Measurements from ENCODE around the gene LIPT2. TPM values are rescaled to one million over a fixed set of nuclear protein-coding genes. Genes with fewer than 3 reads are reported as not detected.

Gene LIPT2
- total RNA-seq (2021): 5.8 and 6.8 TPM in 2 replicates
- Bru-seq, nascent RNA: percentile 63 among the genes with signal in this experiment
- percentile 63 among the genes with signal in this experiment for BruChase-seq, experiment 1, labeled RNA remaining after a 2-hour chase
- BruChase-seq, experiment 2, labeled RNA remaining after a 6-hour chase: percentile 63 among the genes with signal in this experiment
- long read RNA-seq, transcript LIPT2-201 (2 exons, 1,018 nt): major isoform, 22 of 27 reads
- long read RNA-seq, partial matches to known transcripts: 0 of 27 reads
- long read RNA-seq, other reads (novel, unspliced or antisense): 4 of 27 reads

DNA sequence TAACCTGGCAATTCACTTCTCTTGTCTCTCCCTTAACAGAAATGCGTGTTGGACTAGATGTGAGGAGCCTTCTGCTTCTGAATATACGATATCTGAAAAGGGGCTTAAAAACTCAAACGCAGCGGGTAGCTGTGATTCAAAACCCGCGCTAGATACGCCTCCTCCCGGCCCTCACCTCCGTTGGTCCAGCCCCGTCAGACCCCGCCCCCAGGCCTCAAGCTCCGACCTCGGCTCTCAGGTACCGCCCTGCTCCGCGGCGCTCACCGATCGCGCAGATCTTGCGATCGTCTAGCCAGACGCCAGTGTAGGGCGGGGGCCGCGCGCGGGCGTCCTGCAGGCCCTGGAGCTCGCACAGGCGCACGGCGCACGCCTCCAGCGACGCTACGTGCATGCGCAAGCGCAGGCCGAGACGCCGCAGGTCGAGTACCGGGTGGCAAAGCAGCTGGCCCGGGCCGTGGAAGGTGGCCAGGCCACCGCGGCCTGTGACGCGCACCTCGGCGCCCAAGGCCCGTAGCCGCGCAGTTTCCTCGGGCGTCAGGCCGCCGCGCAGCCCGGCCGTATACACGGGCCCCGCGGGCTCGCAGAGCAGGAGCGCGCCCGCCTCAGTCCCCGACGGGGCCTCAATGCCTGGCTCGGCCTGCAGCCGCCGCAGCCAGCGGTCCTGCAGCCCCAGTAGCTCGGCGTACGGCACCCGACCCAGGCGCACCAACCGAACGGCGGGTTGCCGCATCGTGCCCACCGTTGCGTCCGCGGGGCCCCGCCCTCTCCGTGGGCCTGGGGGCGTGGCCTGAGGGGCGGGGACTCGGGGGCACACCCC is at the start of gene LIPT2:
TSS of gene LIPT2 (minus strand) at position 751 of the 817 bp plus-strand sequence. CDS start at position 730, 21 bp downstream.
- Histone ChIP-seq H3K79me2 (ENCODE audit: low read depth) (no peaks in the 10 kb centered on the region), H3K36me3 (ENCODE audit: low read depth) (peaks cover 4% of the 10 kb centered on the region; the same call in 1 of the 2 replicates), H3K9me2 (ENCODE audit: insufficient read depth) (no peaks in the 10 kb centered on the region), H4K20me1 (ENCODE audit: insufficient read depth) (no peaks in the 10 kb centered on the region), H3K27ac (peak within 1 kb of the TSS; percentile 82), H3K4me3 (peak within 1 kb of the TSS; percentile 70), H3K4me2 (peak within 1 kb of the TSS; percentile 94), H3K27me3 (ENCODE audit: insufficient read depth, low read depth) (no peaks in the 10 kb centered on the region), H3F3A (ENCODE audit: insufficient read depth, low read depth) (peaks cover 27% of the 10 kb centered on the region), H3K9me3 (ENCODE audit: insufficient read depth, low read depth) (peaks cover 14% of the 10 kb centered on the region), H3K4me1 (replicated peaks; ENCODE audit: insufficient read depth) (peaks cover 23% of the 10 kb centered on the region), H2AFZ (peak within 1 kb of the TSS; percentile 85)
- intact Hi-C loops (cut with micrococcal nuclease; ENCODE audit: unreplicated experiment): loop anchor here (2.0 kb wide), 1 partner anchor 78 kb away; no protein-coding TSS in a partner anchor
- CTCF ChIA-PET: interaction anchor here (0.5 to 2.2 kb wide), 5 partner anchors 10 to 1033 kb away, joined by 3 to 9 read pairs (median 4); no protein-coding TSS in a partner anchor
- TF ChIP-seq, protein P1, sequence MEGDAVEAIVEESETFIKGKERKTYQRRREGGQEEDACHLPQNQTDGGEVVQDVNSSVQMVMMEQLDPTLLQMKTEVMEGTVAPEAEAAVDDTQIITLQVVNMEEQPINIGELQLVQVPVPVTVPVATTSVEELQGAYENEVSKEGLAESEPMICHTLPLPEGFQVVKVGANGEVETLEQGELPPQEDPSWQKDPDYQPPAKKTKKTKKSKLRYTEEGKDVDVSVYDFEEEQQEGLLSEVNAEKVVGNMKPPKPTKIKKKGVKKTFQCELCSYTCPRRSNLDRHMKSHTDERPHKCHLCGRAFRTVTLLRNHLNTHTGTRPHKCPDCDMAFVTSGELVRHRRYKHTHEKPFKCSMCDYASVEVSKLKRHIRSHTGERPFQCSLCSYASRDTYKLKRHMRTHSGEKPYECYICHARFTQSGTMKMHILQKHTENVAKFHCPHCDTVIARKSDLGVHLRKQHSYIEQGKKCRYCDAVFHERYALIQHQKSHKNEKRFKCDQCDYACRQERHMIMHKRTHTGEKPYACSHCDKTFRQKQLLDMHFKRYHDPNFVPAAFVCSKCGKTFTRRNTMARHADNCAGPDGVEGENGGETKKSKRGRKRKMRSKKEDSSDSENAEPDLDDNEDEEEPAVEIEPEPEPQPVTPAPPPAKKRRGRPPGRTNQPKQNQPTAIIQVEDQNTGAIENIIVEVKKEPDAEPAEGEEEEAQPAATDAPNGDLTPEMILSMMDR (conservative IDR thresholded peaks at IDR 0.05): no peak
- no peak for TF ChIP-seq EZH2 (IDR thresholded peaks at IDR 0.05; ENCODE audit: low read depth)
- POLR2A ChIA-PET (ENCODE audit: unreplicated experiment): interaction anchor here (0.5 to 2.0 kb wide), 24 partner anchors 12 to 1186 kb away, joined by 3 to 17 read pairs (median 4); partner anchors contain the start of genes PGM2L1 and POLD3
- BruUV-seq (replicated peaks): no TSS peak
- DNase-seq: peak; percentile 96 to 99

DNA sequence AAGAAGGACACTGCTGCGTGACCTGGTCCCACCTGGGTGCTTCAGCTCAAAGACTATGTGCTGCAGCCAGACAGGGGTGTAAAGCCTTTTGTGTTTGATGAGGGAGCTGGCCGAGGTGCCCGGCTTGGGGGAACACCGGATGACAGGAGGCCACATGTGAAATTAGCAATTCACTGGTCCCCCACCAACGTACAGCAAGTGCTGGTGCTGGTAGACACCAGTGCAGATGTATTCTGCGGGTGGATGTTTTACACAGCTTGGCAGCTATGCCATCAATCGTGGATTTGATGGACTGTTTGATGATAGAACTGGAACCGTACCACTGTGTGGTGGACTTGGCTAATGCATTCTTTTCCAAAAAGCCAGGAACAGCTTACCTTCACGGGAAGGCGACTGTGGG is 47.9 kb upstream of the LIPT2 start:
- ChIA-PET POLR2A (ENCODE audit: unreplicated experiment) (no interaction called here), CTCF (no interaction called here)
- intact Hi-C loops (cut with micrococcal nuclease; ENCODE audit: unreplicated experiment): no loop called here
- Histone ChIP-seq H3K36me3 (ENCODE audit: low read depth) (no peaks in the 10 kb centered on the region), H2AFZ (no peak overlapping the region), H3K27ac (no peak overlapping the region), H3K79me2 (ENCODE audit: low read depth) (no peaks in the 10 kb centered on the region), H4K20me1 (ENCODE audit: insufficient read depth) (no peaks in the 10 kb centered on the region), H3K4me2 (no peak overlapping the region), H3K4me1 (replicated peaks; ENCODE audit: insufficient read depth) (peaks cover 32% of the 10 kb centered on the region), H3F3A (ENCODE audit: insufficient read depth, low read depth) (peaks cover 19% of the 10 kb centered on the region; the same call in 1 of the 2 replicates), H3K4me3 (no peak overlapping the region), H3K9me2 (ENCODE audit: insufficient read depth) (no peaks in the 10 kb centered on the region), H3K9me3 (ENCODE audit: insufficient read depth, low read depth) (peaks cover 14% of the 10 kb centered on the region), H3K27me3 (ENCODE audit: insufficient read depth, low read depth) (no peaks in the 10 kb centered on the region)
- no TSS peak for BruUV-seq (replicated peaks)
- TF ChIP-seq, protein P1 (conservative IDR thresholded peaks at IDR 0.05): no peak
- TF ChIP-seq EZH2 (IDR thresholded peaks at IDR 0.05; ENCODE audit: low read depth): no peak
- no peak for DNase-seq

DNA sequence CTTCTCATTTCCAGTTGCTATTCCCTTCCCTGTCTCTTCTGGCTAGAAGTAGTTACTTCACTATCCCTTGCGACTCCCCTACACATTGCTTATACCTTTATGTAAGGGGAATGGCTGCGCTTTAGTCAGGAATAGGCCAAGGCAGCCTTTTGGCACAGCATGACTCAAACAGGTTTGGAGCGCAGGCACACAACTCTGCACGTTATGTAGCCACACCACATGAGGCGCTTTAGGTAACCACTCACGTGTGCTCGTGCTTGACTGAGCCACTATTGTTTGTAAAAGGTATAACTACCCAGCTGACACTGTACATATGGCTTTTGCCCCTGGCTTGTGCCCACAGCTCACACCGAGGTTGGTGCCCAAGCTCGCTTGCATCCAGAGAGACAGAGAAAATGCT is 46.7 kb upstream of the LIPT2 start:
- TF ChIP-seq, protein P1 (conservative IDR thresholded peaks at IDR 0.05): no peak
- no peak for TF ChIP-seq EZH2 (IDR thresholded peaks at IDR 0.05; ENCODE audit: low read depth)
- H2AFZ ChIP-seq: no peak overlapping the region
- CTCF ChIA-PET: no interaction called here
- peaks cover 22% of the 10 kb centered on the region; the same call in 1 of the 2 replicates for H3F3A ChIP-seq (ENCODE audit: insufficient read depth, low read depth)
- H3K27ac ChIP-seq: no peak overlapping the region
- no peak for DNase-seq
- peaks cover 40% of the 10 kb centered on the region for H3K4me1 ChIP-seq (replicated peaks; ENCODE audit: insufficient read depth)
- POLR2A ChIA-PET (ENCODE audit: unreplicated experiment): no interaction called here
- H3K79me2 ChIP-seq (ENCODE audit: low read depth): no peaks in the 10 kb centered on the region
- H3K4me3 ChIP-seq: no peak overlapping the region
- no peaks in the 10 kb centered on the region for H3K36me3 ChIP-seq (ENCODE audit: low read depth)
- peaks cover 14% of the 10 kb centered on the region for H3K9me3 ChIP-seq (ENCODE audit: insufficient read depth, low read depth)
- no TSS peak for BruUV-seq (replicated peaks)
- H3K4me2 ChIP-seq: no peak overlapping the region
- H3K27me3 ChIP-seq (ENCODE audit: insufficient read depth, low read depth): no peaks in the 10 kb centered on the region
- intact Hi-C loops (cut with micrococcal nuclease; ENCODE audit: unreplicated experiment): no loop called here
- no peaks in the 10 kb centered on the region for H4K20me1 ChIP-seq (ENCODE audit: insufficient read depth)
- H3K9me2 ChIP-seq (ENCODE audit: insufficient read depth): no peaks in the 10 kb centered on the region
